ENCODE measurements around the gene RAD23A. TPM values are rescaled to one million over a fixed set of nuclear protein-coding genes. Genes with fewer than 3 reads are reported as not detected.
A peak's percentile ranks its signal among the peaks of the same experiment; 100 is the strongest.
"Not testable (repeated sequence)": the region's sequence is repeated elsewhere in the genome, so short reads cannot be mapped to it uniquely, and the experiment has no call there.

Gene RAD23A
- total RNA-seq, 1 experiment from 2014 or later = 129 TPM

DNA sequence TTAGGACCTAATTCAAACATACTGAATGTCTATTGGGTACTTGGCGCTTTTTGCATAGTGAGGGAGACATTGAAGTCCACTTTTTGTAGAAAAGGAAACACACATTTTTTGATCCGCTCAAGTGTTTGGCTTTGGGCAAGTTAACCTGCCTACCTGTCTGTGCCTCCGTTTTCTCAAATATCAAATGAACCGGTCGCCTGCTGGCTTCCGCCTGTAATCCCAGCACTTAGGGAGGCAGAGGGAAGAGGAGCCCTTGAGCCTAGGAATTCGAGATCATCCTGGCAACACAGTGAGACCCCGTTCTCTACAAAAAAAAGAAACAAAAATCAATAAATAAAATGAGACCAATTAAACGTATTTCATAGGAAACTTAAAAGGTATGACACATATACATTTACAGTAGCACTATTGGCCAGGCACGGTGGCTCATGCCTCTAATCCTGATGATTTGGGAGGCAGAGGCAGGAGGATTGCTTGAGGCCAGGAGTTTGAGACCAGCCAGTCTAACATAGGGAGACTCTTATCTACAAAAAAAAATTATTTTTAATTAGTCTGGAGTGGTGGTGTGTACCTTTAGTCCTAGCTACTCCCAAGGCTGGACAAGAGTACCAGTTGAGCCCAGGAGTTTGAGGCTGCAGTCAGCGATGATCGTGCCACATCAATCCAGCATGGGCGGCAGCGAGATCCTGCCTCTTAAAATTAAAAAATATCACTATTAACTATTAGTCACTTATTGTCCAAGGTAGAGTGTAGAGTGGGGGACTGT, 1.3 kb downstream of the RAD23A start:
- Histone ChIP-seq H3K4me1 (peaks cover 2% of the 10 kb centered on the region; the same call in 1 of the 2 replicates), H3K27me3 (no peaks in the 10 kb centered on the region), H3K4me3 (peak overlapping the region; percentile 70), H3K27ac (peak overlapping the region; percentile 80), H3K36me3 (peaks cover 73% of the 10 kb centered on the region), H3K9me3 (replicated peaks) (no peaks in the 10 kb centered on the region)
- DNase-seq = no peak

- Histone ChIP-seq H3K4me1 (peaks cover 12% of the 10 kb centered on the region), H3K27ac (no peak overlapping the region), H3K4me3 (no peak overlapping the region), H3K27me3 (no peaks in the 10 kb centered on the region), H3K36me3 (peaks cover 71% of the 10 kb centered on the region), H3K9me3 (replicated peaks) (no peaks in the 10 kb centered on the region)
- DNase-seq = no peak
These were observed 2.3 kb downstream of the RAD23A start for GRCh38 chr19:12947702-12948611.

DNA sequence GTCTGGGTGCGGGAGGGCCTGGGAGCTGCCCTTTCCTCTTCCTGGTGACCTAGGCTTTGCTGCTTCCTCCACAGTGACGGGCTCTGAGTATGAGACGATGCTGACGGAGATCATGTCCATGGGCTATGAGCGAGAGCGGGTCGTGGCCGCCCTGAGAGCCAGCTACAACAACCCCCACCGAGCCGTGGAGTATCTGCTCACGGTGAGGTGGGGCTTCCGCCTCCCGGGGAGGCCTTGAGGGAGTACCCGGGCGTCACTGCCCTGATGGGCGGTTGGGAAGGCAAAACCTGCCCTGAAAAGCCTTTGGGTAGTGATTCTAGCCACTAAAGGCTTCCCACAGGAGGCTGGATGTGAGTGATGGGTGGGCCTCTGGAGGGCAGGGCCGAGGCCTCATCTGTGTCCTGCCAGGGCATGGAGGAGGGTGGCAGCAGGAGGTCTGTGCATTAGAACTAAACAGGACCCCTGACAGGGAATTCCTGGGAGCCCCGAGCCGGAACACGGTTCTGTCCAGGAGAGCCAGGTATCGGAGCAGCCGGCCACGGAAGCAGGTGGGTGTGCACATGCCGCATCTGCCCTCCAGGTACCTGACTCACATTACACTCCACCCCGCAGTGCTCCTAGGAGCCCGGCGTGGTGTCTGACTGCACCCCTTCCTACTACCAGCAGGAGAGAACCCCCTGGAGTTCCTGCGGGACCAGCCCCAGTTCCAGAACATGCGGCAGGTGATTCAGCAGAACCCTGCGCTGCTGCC, 3.1 kb downstream of the RAD23A start:
- Histone ChIP-seq H3K4me3 (no peak overlapping the region), H3K27me3 (no peaks in the 10 kb centered on the region), H3K36me3 (peaks cover 67% of the 10 kb centered on the region), H3K27ac (no peak overlapping the region), H3K4me1 (peaks cover 21% of the 10 kb centered on the region), H3K9me3 (replicated peaks) (no peaks in the 10 kb centered on the region)
- no peak for DNase-seq

GRCh38 chr19:12949363-12950283, 4.0 kb downstream of the RAD23A start:
- no peak for DNase-seq
- Histone ChIP-seq H3K9me3 (replicated peaks) (no peaks in the 10 kb centered on the region), H3K36me3 (peaks cover 69% of the 10 kb centered on the region), H3K4me1 (peaks cover 27% of the 10 kb centered on the region), H3K27me3 (no peaks in the 10 kb centered on the region), H3K27ac (no peak overlapping the region), H3K4me3 (no peak overlapping the region)

GRCh38 chr19:12952050-12952449, 6.4 kb downstream of the RAD23A start:
- peaks cover 71% of the 10 kb centered on the region for H3K36me3 ChIP-seq
- H3K27ac ChIP-seq; DNase-seq; H3K9me3 ChIP-seq (replicated peaks); H3K27me3 ChIP-seq; H3K4me3 ChIP-seq: not testable (repeated sequence)
- H3K4me1 ChIP-seq = peaks cover 35% of the 10 kb centered on the region

DNA sequence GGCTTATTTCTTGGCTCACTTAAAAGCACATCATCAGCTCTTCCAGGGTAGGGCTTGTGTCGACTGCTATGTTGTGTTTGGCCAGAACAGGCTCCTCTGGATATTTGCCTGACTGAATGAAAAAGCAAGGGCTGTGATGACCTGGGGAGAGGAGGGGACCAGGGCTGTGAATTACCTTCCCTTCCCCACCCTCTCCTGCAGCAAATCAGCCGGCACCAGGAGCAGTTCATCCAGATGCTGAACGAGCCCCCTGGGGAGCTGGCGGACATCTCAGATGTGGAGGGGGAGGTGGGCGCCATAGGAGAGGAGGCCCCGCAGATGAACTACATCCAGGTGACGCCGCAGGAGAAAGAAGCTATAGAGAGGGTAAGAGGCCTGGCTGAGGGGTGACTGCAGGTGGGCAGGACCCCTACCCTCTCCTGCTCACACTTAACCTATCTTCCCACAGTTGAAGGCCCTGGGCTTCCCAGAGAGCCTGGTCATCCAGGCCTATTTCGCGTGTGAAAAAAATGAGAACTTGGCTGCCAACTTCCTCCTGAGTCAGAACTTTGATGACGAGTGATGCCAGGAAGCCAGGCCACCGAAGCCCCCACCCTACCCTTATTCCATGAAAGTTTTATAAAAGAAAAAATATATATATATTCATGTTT, 7.0 kb downstream of the RAD23A start:
- H3K4me1 ChIP-seq = peaks cover 35% of the 10 kb centered on the region
- H3K36me3 ChIP-seq = peaks cover 67% of the 10 kb centered on the region
- DNase-seq = no peak
- peak overlapping the region; percentile 12; the same call in 1 of the 2 replicates for H3K27ac ChIP-seq
- no peaks in the 10 kb centered on the region for H3K9me3 ChIP-seq (replicated peaks)
- H3K27me3 ChIP-seq = no peaks in the 10 kb centered on the region
- no peak overlapping the region for H3K4me3 ChIP-seq

DNA sequence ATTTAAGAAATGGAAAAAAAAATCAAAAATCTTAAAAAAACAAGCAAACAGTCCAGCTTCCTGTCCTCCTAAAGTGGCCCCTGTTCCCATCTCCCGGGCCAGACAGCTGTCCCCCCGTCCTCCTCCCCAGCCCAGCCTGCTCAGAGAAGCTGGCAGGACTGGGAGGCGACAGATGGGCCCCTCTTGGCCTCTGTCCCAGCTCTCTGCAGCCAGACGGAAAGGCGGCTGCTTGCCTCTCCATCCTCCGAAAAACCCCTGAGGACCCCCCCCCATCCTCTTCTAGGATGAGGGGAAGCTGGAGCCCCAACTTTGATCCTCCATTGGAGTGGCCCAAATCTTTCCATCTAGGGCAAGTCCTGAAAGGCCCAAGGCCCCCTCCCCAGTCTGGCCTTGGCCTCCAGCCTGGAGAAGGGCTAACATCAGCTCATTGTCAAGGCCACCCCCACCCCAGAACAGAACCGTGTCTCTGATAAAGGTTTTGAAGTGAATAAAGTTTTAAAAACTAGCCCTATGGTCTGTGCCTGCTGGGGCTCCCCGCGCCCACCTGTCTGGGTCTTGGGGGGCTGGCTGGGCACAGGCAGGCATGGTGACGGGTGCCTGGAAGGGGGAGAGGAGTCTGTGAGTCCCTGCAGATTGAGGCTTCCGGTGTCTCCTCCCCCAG, 7.6 kb downstream of the RAD23A start:
- H3K4me3 ChIP-seq = no peak overlapping the region
- no peak overlapping the region for H3K27ac ChIP-seq
- H3K36me3 ChIP-seq = peaks cover 60% of the 10 kb centered on the region

GRCh38 chr19:12953799-12954611, 8.3 kb downstream of the RAD23A start:
- H3K36me3 ChIP-seq = peaks cover 53% of the 10 kb centered on the region
- H3K27ac ChIP-seq = no peak overlapping the region
- H3K4me1 ChIP-seq = peaks cover 35% of the 10 kb centered on the region
- DNase-seq = no peak
- H3K27me3 ChIP-seq = no peaks in the 10 kb centered on the region
- no peaks in the 10 kb centered on the region for H3K9me3 ChIP-seq (replicated peaks)
- no peak overlapping the region for H3K4me3 ChIP-seq

More for the DNA sequence above, 7.6 kb downstream of the RAD23A start:
- H3K9me3 ChIP-seq (replicated peaks) = no peaks in the 10 kb centered on the region
- peak; percentile 88 for DNase-seq
- peaks cover 35% of the 10 kb centered on the region for H3K4me1 ChIP-seq
- no peaks in the 10 kb centered on the region for H3K27me3 ChIP-seq

DNA sequence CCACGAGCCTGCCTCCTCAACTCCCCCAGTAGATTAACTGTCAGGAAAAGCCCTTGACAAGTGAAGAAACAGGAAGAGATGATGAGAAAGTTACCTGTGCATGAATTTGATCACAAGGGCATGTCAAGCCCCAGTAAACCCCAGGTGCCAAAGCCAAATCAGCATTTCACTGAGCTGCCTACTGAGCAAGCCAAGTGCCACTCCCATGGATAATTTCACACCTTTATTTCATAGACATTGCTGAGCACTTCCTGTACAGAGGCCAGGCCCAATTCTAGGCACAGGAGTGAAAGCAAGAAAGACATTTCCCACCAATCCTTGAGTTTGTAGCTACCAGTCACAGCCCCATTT, 8.9 kb downstream of the RAD23A start:
- H3K27ac ChIP-seq = no peak overlapping the region
- H3K4me1 ChIP-seq = peaks cover 35% of the 10 kb centered on the region
- H3K36me3 ChIP-seq = peaks cover 47% of the 10 kb centered on the region

DNA sequence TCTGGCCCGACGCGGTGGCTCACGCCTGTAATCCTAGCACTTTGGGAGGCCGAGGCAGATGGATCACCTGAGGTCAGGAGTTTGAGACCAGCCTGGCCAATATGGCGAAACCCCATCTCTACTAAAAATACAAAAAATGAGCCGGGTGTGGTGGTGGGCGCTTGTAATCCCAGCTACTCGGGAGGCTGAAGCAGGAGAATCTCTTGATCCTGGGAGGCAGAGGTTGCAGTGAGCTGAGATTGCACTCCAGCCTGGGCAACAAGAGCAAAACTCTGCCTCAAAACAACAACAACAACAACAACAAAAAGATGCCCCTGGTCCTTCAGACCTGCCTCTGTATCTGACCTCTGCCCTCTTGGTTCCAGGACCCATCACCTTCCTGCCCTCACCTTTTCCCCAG, 9.9 kb downstream of the RAD23A start:
- not testable (repeated sequence) for DNase-seq; H3K4me3 ChIP-seq; H3K9me3 ChIP-seq (replicated peaks); H3K27ac ChIP-seq; H3K27me3 ChIP-seq
- Histone ChIP-seq H3K4me1 (peaks cover 35% of the 10 kb centered on the region), H3K36me3 (peaks cover 39% of the 10 kb centered on the region)

More for the DNA sequence above, 8.9 kb downstream of the RAD23A start:
- Histone ChIP-seq H3K27me3 (no peaks in the 10 kb centered on the region), H3K4me3 (no peak overlapping the region), H3K9me3 (replicated peaks) (no peaks in the 10 kb centered on the region)
- no peak for DNase-seq

DNA sequence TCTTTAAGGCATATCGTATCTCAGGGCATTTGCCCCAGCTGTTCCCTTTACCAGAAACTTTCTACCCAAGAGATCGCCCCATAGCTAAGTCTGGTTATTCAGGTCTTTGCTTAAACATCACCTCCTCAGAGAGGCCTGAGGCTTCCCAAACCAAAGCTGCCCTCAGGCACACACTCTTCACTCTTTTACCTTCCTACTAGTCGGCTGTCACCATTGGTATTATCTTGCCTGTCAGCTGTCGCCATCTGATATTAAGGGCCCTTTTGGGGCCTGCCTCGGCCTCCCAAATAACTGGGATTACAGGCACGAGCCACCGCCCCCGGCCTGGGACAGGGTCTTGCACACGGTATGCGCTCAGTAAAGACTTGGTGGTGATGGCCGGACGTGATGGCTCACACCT, 10.3 kb downstream of the RAD23A start:
- H3K4me3 ChIP-seq = peak overlapping the region; percentile 99
- no peaks in the 10 kb centered on the region for H3K9me3 ChIP-seq (replicated peaks)
- peaks cover 34% of the 10 kb centered on the region for H3K36me3 ChIP-seq
- DNase-seq = peak in 1 of 2 experiments; percentile 64
- no peaks in the 10 kb centered on the region for H3K27me3 ChIP-seq
- H3K4me1 ChIP-seq = peaks cover 35% of the 10 kb centered on the region
- peak overlapping the region; percentile 91; the same call in 1 of the 2 replicates for H3K27ac ChIP-seq
